ENCODE measurements around the gene MYO5C.

Gene MYO5C

GRCh38 chr15:52280326-52281084 lies 15.1 kb downstream of the MYO5C start:
- DNase-seq (ENCODE audit: low read depth in 2 of 2) = no peak

- no peak for DNase-seq (ENCODE audit: low read depth in 2 of 2)
Measured at GRCh38 chr15:52278636-52279367, 16.8 kb downstream of the MYO5C start.

- DNase-seq (ENCODE audit: low read depth in 2 of 2) = no peak
Measured at GRCh38 chr15:52278135-52278534, 17.5 kb downstream of the MYO5C start.

- no peak for DNase-seq (ENCODE audit: low read depth in 2 of 2)
Measured at GRCh38 chr15:52277575-52277974, 18.0 kb downstream of the MYO5C start.

GRCh38 chr15:52276256-52276770 lies 19.3 kb downstream of the MYO5C start:
- no peak for DNase-seq (ENCODE audit: low read depth in 2 of 2)

GRCh38 chr15:52263563-52264282 lies 31.9 kb downstream of the MYO5C start:
- no peak for DNase-seq (ENCODE audit: low read depth in 2 of 2)

GRCh38 chr15:52262364-52262763 lies 33.2 kb downstream of the MYO5C start:
- DNase-seq (ENCODE audit: low read depth in 2 of 2) = no peak

- DNase-seq (ENCODE audit: low read depth in 2 of 2) = peak in 1 of 2 experiments; percentile 22
Measured at GRCh38 chr15:52261498-52262242, 33.9 kb downstream of the MYO5C start.

GRCh38 chr15:52261026-52261425 lies 34.6 kb downstream of the MYO5C start:
- DNase-seq (ENCODE audit: low read depth in 2 of 2) = no peak

- no peak for DNase-seq (ENCODE audit: low read depth in 2 of 2)
Measured at GRCh38 chr15:52259503-52259902, 36.1 kb downstream of the MYO5C start.

- DNase-seq (ENCODE audit: low read depth in 2 of 2) = no peak
Measured at GRCh38 chr15:52258461-52258860, 37.1 kb downstream of the MYO5C start.

GRCh38 chr15:52257734-52258062 lies 37.9 kb downstream of the MYO5C start:
- peak in 1 of 2 experiments; percentile 31 for DNase-seq (ENCODE audit: low read depth in 2 of 2)

- no peak for DNase-seq (ENCODE audit: low read depth in 2 of 2)
Measured at GRCh38 chr15:52256930-52257733, 38.5 kb downstream of the MYO5C start.

- peak in 1 of 2 experiments; percentile 56 for DNase-seq (ENCODE audit: low read depth in 2 of 2)
Measured at GRCh38 chr15:52256366-52256765, 39.2 kb downstream of the MYO5C start.

GRCh38 chr15:52255935-52256334 lies 39.7 kb downstream of the MYO5C start:
- DNase-seq (ENCODE audit: low read depth in 2 of 2) = no peak

- no peak for DNase-seq (ENCODE audit: low read depth in 2 of 2)
Measured at GRCh38 chr15:52255008-52255407, 40.6 kb downstream of the MYO5C start.

- DNase-seq (ENCODE audit: low read depth in 2 of 2) = no peak
Measured at GRCh38 chr15:52254391-52254790, 41.2 kb downstream of the MYO5C start.

GRCh38 chr15:52252781-52253180 lies 42.8 kb downstream of the MYO5C start:
- peak; percentile 78 for DNase-seq (ENCODE audit: low read depth in 2 of 2)

GRCh38 chr15:52251144-52251860 lies 44.3 kb downstream of the MYO5C start:
- no peak for DNase-seq (ENCODE audit: low read depth in 2 of 2)

- no peak for DNase-seq (ENCODE audit: low read depth in 2 of 2)
Measured at GRCh38 chr15:52247461-52247860, 48.1 kb downstream of the MYO5C start.

Data from fibroblast of skin of left quadriceps (primary cell).